ENCODE results near the gene KIF1C. TPM values are rescaled to one million over a fixed set of nuclear protein-coding genes. Genes with fewer than 3 reads are reported as not detected.
"Not testable (repeated sequence)": the region's sequence is repeated elsewhere in the genome, so short reads cannot be mapped to it uniquely, and the experiment has no call there.

KIF1C gene
- polyA plus RNA-seq, 1 donor = 83.5 TPM

DNA sequence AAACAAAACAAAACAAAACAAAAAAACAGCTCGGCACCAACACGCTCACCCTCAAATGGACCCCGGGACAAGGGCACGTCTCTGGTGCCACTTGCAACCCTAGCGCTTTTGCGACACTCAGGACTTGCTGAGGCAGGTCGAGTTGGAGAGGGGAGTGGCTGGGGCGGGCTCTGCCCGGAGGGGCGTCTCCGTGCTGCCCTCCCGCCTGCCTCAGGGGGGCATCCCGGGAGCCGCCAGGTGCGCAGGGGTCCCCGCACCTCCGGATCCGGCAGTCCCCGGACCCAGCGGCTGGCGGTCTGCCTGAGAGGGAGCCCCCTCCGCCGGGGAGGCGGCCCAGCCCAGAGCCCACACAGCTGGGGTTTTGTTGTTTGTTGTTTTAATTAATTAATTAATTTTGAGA, 37.6 kb downstream of the KIF1C start, which contains the start of gene SLC52A1:
Gene SLC52A1 (minus strand): TSS at position 112 of the 400 bp plus-strand sequence. CDS start 820 bp downstream, outside the sequence.
- no peak for DNase-seq

DNA sequence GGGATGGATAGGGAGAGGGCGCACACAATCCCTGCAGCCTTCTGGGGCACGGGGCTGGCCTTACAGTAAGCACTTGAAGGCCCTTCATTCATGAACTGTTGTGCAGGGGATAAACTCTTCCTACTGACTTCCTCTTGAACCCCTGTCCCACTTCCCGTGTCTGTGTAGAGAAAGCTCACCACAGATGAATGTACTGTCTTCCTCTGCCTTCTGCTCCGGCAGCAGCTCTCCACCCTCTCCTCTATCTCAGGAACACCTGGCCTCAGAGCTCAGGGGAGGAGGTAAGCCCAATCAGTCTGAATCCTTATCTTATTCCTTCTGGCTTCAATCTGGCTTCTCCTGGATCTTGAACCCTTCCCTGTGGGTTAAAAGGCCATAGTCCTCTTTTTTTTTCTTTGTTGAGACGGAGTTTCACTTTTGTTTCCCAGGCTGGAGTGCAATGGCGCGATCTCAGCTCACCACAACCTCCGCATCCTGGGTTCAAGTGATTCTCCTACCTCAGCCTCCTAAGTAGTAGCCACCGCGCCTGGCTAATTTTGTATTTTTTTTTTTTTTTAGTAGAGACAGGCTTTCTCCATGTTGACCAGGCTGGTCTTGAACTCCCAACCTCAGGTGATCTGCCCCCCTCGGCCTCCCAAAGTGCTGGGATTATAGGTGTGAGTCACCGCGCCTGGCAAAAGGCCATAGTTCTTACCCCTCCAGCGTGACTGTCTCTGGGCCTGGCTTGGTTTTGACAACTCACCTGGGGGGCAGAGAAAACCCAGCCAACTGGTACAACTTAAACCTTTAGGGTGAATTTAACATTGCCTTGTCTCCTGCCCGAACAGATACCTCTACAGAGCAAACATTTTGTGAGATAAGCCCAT, 44.6 kb downstream of the KIF1C start:
- no peak for DNase-seq

DNA sequence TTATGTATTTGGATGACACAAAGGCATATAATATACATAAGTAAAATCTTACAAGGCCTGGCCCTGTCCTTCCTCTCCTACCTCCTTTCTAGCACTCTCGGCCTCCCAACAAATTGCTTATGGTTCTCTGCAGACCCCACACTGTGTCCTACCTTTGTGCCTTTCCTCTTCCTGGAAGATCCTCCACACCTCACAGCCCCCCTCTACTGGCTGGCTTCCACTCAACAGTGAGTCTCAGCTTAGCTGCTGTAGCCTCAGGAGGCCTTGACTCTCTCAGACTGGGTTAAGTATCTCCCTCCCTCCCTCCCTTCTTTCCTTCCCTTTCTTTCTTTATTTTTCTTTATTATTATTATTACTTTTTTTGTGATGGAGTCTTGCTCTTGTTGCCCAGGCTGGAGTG, 45.8 kb downstream of the KIF1C start:
- no peak for DNase-seq

DNA sequence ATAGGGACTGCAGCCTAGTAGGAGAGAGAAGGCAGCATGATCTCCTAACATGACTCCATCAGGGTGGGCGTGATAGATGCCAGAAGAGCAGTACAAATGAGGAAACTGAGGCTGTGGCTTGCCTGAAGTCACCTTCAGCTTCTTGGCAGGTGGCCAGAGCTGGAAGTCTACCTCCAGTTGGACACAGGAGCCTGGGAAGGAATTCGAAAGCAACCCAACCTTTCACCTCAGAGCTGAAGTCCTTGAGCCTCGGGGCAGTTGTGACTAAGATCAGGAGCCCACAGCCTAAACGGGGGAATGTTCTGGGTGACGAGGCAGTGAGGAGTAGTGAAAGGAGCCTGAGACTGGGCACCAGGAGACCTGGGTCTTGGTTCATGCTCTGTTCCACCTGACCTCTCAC, 46.9 kb downstream of the KIF1C start:
- DNase-seq = no peak

DNA sequence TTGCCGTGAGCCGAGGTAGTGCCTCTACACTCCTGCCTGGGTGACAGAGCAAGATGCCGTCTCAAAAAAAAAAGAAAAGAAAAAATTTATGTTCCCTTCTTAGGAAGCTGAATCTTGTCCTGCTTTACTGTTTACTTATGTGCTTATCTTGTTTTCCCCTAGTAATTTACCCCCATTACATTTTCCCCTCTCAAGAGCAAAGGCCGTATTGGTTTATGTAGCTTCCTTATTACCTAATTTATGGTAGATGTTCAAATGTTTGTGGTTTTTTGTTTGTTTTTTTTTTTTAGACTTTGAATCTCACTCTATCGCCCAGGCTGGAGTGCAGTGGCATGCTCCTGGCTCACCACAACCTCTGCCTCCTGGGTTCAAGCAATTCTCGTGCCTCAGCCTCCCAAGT, 47.7 kb downstream of the KIF1C start:
- DNase-seq = no peak

GRCh38 chr17:5047446-5047845, 49.7 kb downstream of the KIF1C start:
- no peak for DNase-seq

- DNase-seq = no peak
Observed at GRCh38 chr17:5049314-5049841, 51.6 kb downstream of the KIF1C start.

DNA sequence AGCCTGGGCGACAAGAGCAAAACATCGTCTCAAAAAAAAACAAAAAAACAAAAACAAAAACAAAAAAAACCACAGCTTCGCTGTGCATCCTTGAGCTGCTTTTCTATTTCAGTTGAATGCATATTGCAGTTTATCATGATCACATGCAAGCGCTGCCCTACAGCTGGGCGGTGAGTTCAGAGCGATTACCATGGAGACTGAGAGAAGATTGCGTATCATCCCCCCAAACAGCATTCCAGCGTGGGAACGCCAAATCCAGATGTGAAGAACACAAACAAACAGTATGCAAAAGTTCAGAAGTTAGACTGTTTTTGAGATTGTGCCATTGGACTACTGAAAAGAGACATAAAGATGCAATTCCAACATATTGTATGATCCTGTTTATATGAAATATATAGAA, 52.5 kb downstream of the KIF1C start:
- DNase-seq = no peak

- no peak for DNase-seq
Observed at GRCh38 chr17:5055543-5055942, 57.8 kb downstream of the KIF1C start.

- no peak for DNase-seq
Observed at GRCh38 chr17:5065227-5065744, 67.5 kb downstream of the KIF1C start.

- no peak for DNase-seq
Observed at GRCh38 chr17:5068236-5068635, 70.5 kb downstream of the KIF1C start.

- DNase-seq = no peak
Observed at GRCh38 chr17:5069724-5070123, 72.0 kb downstream of the KIF1C start.

- not testable (repeated sequence) for DNase-seq
Observed at GRCh38 chr17:5075472-5075871, 77.7 kb downstream of the KIF1C start.

DNA sequence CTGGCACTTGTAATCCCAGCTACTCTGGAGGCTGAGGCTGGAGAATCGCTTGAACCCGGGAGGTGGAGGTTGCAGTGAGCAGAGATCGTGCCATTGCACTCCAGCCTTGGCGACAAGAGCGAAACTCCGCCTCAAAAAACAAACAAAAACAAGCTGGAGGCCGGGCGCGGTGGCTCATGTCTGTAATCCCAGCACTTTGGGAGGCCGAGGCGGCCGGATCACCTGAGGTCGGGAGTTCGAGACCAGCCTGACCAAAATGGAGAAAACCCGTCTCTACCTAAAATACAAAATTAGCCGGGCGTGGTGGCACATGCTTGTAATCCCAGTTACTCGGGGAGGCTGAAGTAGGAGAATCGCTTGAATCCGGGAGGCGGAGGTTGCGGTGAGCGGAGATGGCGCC, 79.5 kb downstream of the KIF1C start:
- not testable (repeated sequence) for DNase-seq

DNA sequence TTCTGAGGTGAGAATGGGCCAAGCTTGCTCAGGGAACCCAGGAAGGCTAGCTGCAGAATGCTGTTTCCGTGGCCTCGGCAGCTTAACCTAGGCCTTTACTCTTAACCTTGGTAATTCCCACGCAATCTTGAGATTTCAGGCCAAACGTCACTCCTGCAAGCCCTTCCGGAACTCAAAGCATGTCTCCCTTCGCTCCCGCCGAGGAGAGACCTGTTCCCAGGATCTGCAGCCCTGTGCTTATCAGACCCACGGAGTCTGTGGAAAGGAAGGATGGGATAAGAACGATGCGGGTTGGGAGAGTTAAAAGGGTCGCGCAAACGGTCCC, 80.0 kb downstream of the KIF1C start:
- no peak for DNase-seq

Other genes starting within 250 kb of the KIF1C start
- 1.1 TPM for gene TM4SF5, start 226.1 kb upstream of the KIF1C start, polyA plus RNA-seq (ENCODE audit: insufficient read length)
- 0.33 TPM for gene VMO1, start 211.6 kb upstream of the KIF1C start, polyA plus RNA-seq (ENCODE audit: insufficient read length)
- gene GLTPD2, start 209.0 kb upstream of the KIF1C start, polyA plus RNA-seq (ENCODE audit: insufficient read length) = 4.1 TPM
- 122 TPM for gene PSMB6, start 201.8 kb upstream of the KIF1C start, polyA plus RNA-seq (ENCODE audit: insufficient read length)
- 44.5 TPM for gene PLD2, start 190.8 kb upstream of the KIF1C start, polyA plus RNA-seq (ENCODE audit: insufficient read length)
- 69.7 TPM for gene MINK1, start 164.6 kb upstream of the KIF1C start, polyA plus RNA-seq (ENCODE audit: insufficient read length)
- gene C17orf107, start 98.4 kb upstream of the KIF1C start, polyA plus RNA-seq (ENCODE audit: insufficient read length) = 0.71 TPM
- gene CHRNE, start 94.9 kb upstream of the KIF1C start, polyA plus RNA-seq (ENCODE audit: insufficient read length) = 1.2 TPM
- gene GP1BA, start 65.7 kb upstream of the KIF1C start, polyA plus RNA-seq (ENCODE audit: insufficient read length) = 3.2 TPM
- gene SLC25A11, start 57.9 kb upstream of the KIF1C start, polyA plus RNA-seq (ENCODE audit: insufficient read length) = 65.3 TPM
- 136 TPM for gene RNF167, start 57.7 kb upstream of the KIF1C start, polyA plus RNA-seq (ENCODE audit: insufficient read length)
- gene PFN1, start 49.4 kb upstream of the KIF1C start, polyA plus RNA-seq (ENCODE audit: insufficient read length) = 323 TPM
- 23.4 TPM for gene ENO3, start 46.8 kb upstream of the KIF1C start, polyA plus RNA-seq (ENCODE audit: insufficient read length)
- gene SPAG7, start 30.1 kb upstream of the KIF1C start, polyA plus RNA-seq (ENCODE audit: insufficient read length) = 87.8 TPM
- gene CAMTA2, start 10.3 kb upstream of the KIF1C start, polyA plus RNA-seq (ENCODE audit: insufficient read length) = 31.7 TPM
- 8.8 TPM for gene INCA1, start 428 bp upstream of the KIF1C start, polyA plus RNA-seq (ENCODE audit: insufficient read length)
- 0.47 TPM for gene SLC52A1, start 37.5 kb downstream of the KIF1C start, polyA plus RNA-seq (ENCODE audit: insufficient read length)
- gene ZFP3, start 80.5 kb downstream of the KIF1C start, polyA plus RNA-seq (ENCODE audit: insufficient read length) = 19.1 TPM
- gene ZNF232, start 113.9 kb downstream of the KIF1C start, polyA plus RNA-seq (ENCODE audit: insufficient read length) = 54.4 TPM
- 13.8 TPM for gene USP6, start 118.1 kb downstream of the KIF1C start, polyA plus RNA-seq (ENCODE audit: insufficient read length)
- gene ZNF594, start 193.9 kb downstream of the KIF1C start, polyA plus RNA-seq (ENCODE audit: insufficient read length) = 28.7 TPM
- gene SCIMP, start 236.9 kb downstream of the KIF1C start, polyA plus RNA-seq (ENCODE audit: insufficient read length) = 2.0 TPM

Measured in left kidney (tissue), 2 donors.